Measurements from ENCODE around the gene WDR36. TPM values are rescaled to one million over a fixed set of nuclear protein-coding genes. Genes with fewer than 3 reads are reported as not detected.

Gene WDR36
- total and polyA plus RNA-seq, 5 donors: 4.5 to 14.8 (median 13.5) TPM

Other genes with a start within 250 kb of the WDR36 start
- 1 to 10 TPM; 2.3 to 4.7 (median 2.6) TPM for gene TSLP, start 20.6 kb upstream of the WDR36 start, total RNA-seq
- gene TSLP, start 20.6 kb upstream of the WDR36 start, polyA plus RNA-seq: 3.9 TPM
- gene CAMK4, start 132.0 kb downstream of the WDR36 start, total RNA-seq: under 1 TPM in 3 of 4 donors, not detected in 1; 0.56 to 0.66 (median 0.65) TPM
- 0.25 TPM for gene CAMK4, start 132.0 kb downstream of the WDR36 start, polyA plus RNA-seq

Measured in right cardiac atrium (tissue), 5 donors.